GM12878 (cell line): ENCODE results near the gene PTP4A1. TPM values are rescaled to one million over a fixed set of nuclear protein-coding genes. Genes with fewer than 3 reads are reported as not detected.
A peak's percentile ranks its signal among the peaks of the same experiment; 100 is the strongest.

ENCODE experiments used
- CHD1 ChIP-seq: IDR thresholded peaks from 2 replicates; pipeline ENCODE4 v1.6.1; 2012; ENCODE audit warnings: low read depth, low read length, improper control_type of control experiment
- CUX1 ChIP-seq: IDR thresholded peaks from 2 replicates; pipeline ENCODE4 v1.6.1; 2012; ENCODE audit warnings: improper control_type of control experiment, low read depth, low read length; ENCODE audit not compliant: insufficient replicate concordance
- E2F4 ChIP-seq: IDR thresholded peaks from 2 replicates; pipeline ENCODE4 v1.6.1; 2012; ENCODE audit warnings: low read depth, low read length, improper control_type of control experiment
- EGR1 ChIP-seq, 2 experiments: IDR thresholded peaks; 1 replicate in 1 of 2; 2 replicates in 1 of 2; pipeline ENCODE4 v1.6.1; 2011 to 2012; ENCODE audit warnings: low read depth in 2 of 2, low read length in 2 of 2, borderline replicate concordance in 1 of 2, mild to moderate bottlenecking in 1 of 2, moderate library complexity in 1 of 2
- KAT2A ChIP-seq: conservative IDR thresholded peaks from 2 replicates; pipeline ENCODE4 v1.6.1; 2011; ENCODE audit warnings: low read depth, low read length; ENCODE audit not compliant: control insufficient read depth
- MXI1 ChIP-seq: fragments of 150-350 bp; IDR thresholded peaks from 2 replicates; pipeline ENCODE4 v1.6.1; 2011; ENCODE audit warnings: low read depth, mild to moderate bottlenecking, inconsistent platforms, low read length, improper control_type of control experiment
- NFYA ChIP-seq: IDR thresholded peaks from 2 replicates; pipeline ENCODE4 v1.6.1; 2011; ENCODE audit warnings: low read depth, mild to moderate bottlenecking, low read length, improper control_type of control experiment, borderline replicate concordance
- NR2C2 ChIP-seq: IDR thresholded peaks from 2 replicates; pipeline ENCODE4 v1.6.1; 2011; ENCODE audit warnings: borderline replicate concordance, low read depth; ENCODE audit not compliant: control insufficient read depth, insufficient read length
- NRF1 ChIP-seq: conservative IDR thresholded peaks from 2 replicates; pipeline ENCODE4 v1.6.1; 2011; ENCODE audit warnings: mild to moderate bottlenecking, low read depth, low read length, improper control_type of control experiment
- POLR2A ChIP-seq: IDR thresholded peaks from 2 replicates; pipeline ENCODE4 v1.6.1; 2011; ENCODE audit warnings: low read depth, mild to moderate bottlenecking, low read length
- POU2F2 ChIP-seq: IDR thresholded peaks from 3 replicates; pipeline ENCODE4 v1.6.1; 2011; ENCODE audit warnings: low read depth, mild to moderate bottlenecking, low read length, borderline replicate concordance
- RB1 ChIP-seq: fragments of 450-650 bp; formaldehyde crosslinking; IDR thresholded peaks from 2 replicates; pipeline ENCODE4 v1.6.1; 2017; ENCODE audit warnings: mild to moderate bottlenecking, borderline replicate concordance
- REST ChIP-seq: IDR thresholded peaks from 2 replicates; pipeline ENCODE4 v1.6.1; 2012; ENCODE audit warnings: mild to moderate bottlenecking, low read depth, low read length
- RFX5 ChIP-seq: IDR thresholded peaks from 2 replicates; pipeline ENCODE4 v1.6.1; 2011; ENCODE audit warnings: low read depth, low read length, improper control_type of control experiment
- SMAD5 ChIP-seq: IDR thresholded peaks from 2 replicates; pipeline ENCODE4 v1.6.1; 2016; ENCODE audit warnings: antibody characterized with exemption, low read depth
- SP1 ChIP-seq: IDR thresholded peaks from one replicate; pipeline ENCODE4 v1.6.1; 2011; ENCODE audit warnings: low read depth, low read length
- SREBF2 ChIP-seq: IDR thresholded peaks from 2 replicates; pipeline ENCODE4 v1.6.1; 2012; ENCODE audit warnings: mild to moderate bottlenecking, low read length
- STAT3 ChIP-seq: IDR thresholded peaks from 2 replicates; pipeline ENCODE4 v1.6.1; 2011; ENCODE audit warnings: low read depth, low read length, improper control_type of control experiment
- USF2 ChIP-seq: IDR thresholded peaks from 2 replicates; pipeline ENCODE4 v1.6.1; 2011; ENCODE audit warnings: low read depth, low read length, improper control_type of control experiment, borderline replicate concordance
- polyA plus RNA-seq, 11 experiments: library from polyadenylated mRNA; depleted of rRNA in 4 of 11; unstranded in 6 of 11; stranded (reverse) in 5 of 11; fragments of >200 nt; fragmentation: Nextera tagmentation in 4 of 11; fragmentation: Illumina TruSeq in 1 of 11; extraction: Ambion mirVana in 4 of 11; extraction: Trizol in 1 of 11; gene quantifications; 1 replicate in 1 of 11; 2 replicates in 10 of 11; pipeline versions ENCODE4 v1.2.1 to v1.2.3, GENCODE V29; 2011 to 2016; ENCODE audit warnings: inconsistent platforms in 2 of 11, missing spikeins in 2 of 11, low read depth in 1 of 11
- total RNA-seq, 4 experiments: library from RNA; depleted of rRNA in 3 of 4; stranded (reverse); fragments of >200 nt in 3 of 4; fragmentation: Illumina TruSeq in 1 of 4; extraction: Trizol in 1 of 4; gene quantifications; 2 replicates each; pipeline versions ENCODE4 v1.2.1 to v1.2.3, GENCODE V29; 2013 to 2021

The PTP4A1 gene
- total and polyA plus RNA-seq, 10 of the 15 experiments (the other 5 are each of a cell fraction or from before 2014, with no cell fraction given): 8.5 to 190 (median 46.4) TPM; not detected in 2

- TF ChIP-seq CUX1: no peak
- TF ChIP-seq KAT2A: no peak
- TF ChIP-seq NR2C2: no peak
- peak; percentile 36 to 100 for TF ChIP-seq EGR1 (IDR thresholded peaks at IDR 0.05; ENCODE audit: borderline replicate concordance in 1 of 2, low read depth in 2 of 2, low read length in 2 of 2)
- TF ChIP-seq USF2: no peak
- TF ChIP-seq POLR2A: peak; percentile 91
- TF ChIP-seq REST: no peak
- TF ChIP-seq E2F4: no peak
- TF ChIP-seq SREBF2: no peak
- no peak; the same call in 1 of the 2 replicates for TF ChIP-seq RB1
- TF ChIP-seq SMAD5: peak; percentile 80
- TF ChIP-seq POU2F2: peak; percentile 45; the same call in 1 of the 3 replicates
- TF ChIP-seq RFX5: peak; percentile 83
- no peak for TF ChIP-seq NRF1
- peak; percentile 62; the same call in 1 of the 2 replicates for TF ChIP-seq MXI1
- TF ChIP-seq NFYA: no peak
- TF ChIP-seq CHD1: peak; percentile 84; the same call in 1 of the 2 replicates
- no peak for TF ChIP-seq STAT3
- peak; percentile 79 for TF ChIP-seq SP1
Measured at GRCh38 chr6:63572044-63572746, at the start of gene PTP4A1, which contains the start of gene LOC128125822 (continued).
